Inferior parietal cortex (tissue), 1 donor: ENCODE results near the gene GBP7.
"Not testable (repeated sequence)": the region's sequence is repeated elsewhere in the genome, so short reads cannot be mapped to it uniquely, and the experiment has no call there.

ENCODE experiments used
- DNase-seq: peaks from one replicate; pipeline ENCODE4 v3.0.0-alpha.2; 2016; ENCODE audit errors: extremely low spot score

GBP7 gene

GRCh38 chr1:89170170-89171066, 5.4 kb downstream of the GBP7 start:
- no peak for DNase-seq

- DNase-seq, result no peak
Measured at GRCh38 chr1:89169166-89169565, 6.6 kb downstream of the GBP7 start.

GRCh38 chr1:89167590-89168230, 8.1 kb downstream of the GBP7 start:
- DNase-seq, result no peak

- no peak for DNase-seq
Measured at GRCh38 chr1:89166705-89167104, 9.1 kb downstream of the GBP7 start.

- no peak for DNase-seq
Measured at GRCh38 chr1:89165811-89166210, 10.0 kb downstream of the GBP7 start.

DNA sequence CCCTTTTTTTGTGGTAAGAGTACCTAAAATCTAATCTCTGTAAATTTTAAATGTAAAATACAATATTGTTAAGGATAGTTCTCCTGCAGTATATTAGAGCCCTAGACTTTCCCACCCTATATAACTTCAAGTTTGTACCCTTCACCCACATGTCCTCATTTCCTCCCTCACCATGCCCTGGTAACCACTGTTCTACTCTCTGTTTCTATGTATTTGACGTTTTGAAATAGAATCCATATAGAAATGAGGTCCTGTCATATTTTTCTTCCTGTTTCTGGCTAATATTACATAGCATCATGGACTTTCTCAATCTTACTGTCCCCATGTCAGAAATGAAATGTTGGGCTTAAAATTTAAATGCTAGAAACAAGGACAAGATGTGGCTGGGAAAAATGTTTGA, 24.8 kb downstream of the GBP7 start:
- DNase-seq, result no peak

- DNase-seq, result no peak
Measured at GRCh38 chr1:89149976-89150375, 25.8 kb downstream of the GBP7 start.

GRCh38 chr1:89149229-89149628, 26.6 kb downstream of the GBP7 start:
- DNase-seq, result no peak

GRCh38 chr1:89147678-89148658, 27.8 kb downstream of the GBP7 start:
- no peak for DNase-seq

DNA sequence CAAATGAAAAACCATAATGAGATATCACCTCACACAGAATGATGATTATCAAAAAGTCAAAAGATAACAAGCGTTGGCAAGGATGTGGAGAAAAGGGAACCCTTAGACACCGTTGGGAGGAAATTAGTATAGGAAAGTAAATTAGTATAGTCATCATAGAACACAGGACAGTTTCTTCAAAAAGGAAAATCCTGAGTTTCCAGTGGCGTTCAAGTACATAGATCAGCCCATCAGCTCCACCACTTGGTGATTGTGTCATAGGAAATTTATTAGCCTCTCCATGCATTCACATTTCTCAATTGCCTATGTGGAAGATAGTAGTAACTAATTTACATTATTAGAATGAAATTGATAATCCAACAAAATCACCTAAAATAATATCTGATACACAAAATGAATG, 29.1 kb downstream of the GBP7 start:
- no peak for DNase-seq

DNA sequence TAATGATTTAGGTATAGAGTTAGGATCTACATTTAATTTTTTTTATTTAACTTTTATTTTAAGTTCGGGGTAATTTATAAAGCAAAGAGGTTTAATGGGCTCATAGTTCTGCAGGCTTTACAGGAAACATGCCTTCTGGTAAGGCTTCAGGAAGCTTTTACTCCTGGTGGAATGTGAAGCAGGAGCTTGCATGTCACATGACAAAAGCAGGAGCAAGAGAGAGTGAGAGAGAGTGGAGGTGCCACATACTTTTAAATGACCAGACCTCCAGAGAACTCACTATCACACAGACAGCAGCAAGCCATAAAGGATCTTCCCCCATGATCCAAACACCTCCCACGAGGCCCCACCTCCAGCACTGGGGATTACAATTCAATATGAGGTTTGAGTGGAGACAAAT, 32.3 kb downstream of the GBP7 start:
- DNase-seq, result no peak

- no peak for DNase-seq
Measured at GRCh38 chr1:89142160-89142559, 33.6 kb downstream of the GBP7 start.

DNA sequence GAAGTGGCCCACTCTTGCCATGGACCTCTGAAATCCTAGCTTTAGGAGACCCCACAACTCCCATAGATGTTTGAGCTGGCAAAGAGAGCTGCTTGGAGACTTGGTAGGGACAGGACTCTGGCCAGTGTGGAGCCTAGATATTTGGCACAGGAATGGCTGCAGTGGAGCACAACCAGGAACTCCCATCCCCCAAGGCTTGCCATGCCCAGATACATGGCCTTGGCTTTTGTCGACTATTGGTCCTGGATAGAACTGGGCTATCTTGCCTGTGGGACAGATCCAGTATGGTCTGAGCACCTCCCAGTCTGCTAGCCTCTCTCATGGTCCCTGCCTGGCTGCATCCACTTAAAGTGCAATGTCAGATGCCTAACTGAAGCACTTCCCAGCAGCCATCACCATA, 42.1 kb downstream of the GBP7 start:
- DNase-seq, result no peak

DNA sequence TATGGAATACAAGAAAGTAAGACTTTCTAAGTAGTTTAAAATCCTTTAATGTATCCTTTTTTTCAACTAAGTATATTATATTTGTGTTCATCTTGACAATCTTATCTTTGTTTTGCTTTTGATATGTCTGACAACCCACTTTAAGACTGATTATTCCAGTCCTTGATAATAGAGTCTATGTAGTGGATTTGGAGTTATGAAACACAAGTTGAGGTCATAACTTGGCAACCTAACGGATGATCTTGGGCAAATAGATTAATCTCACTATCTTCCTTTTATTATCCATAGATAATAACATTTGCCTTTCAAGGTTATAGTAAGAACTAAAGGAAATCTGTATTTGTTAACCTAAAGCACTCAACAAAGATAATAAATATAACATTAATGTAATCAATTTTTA, 45.1 kb downstream of the GBP7 start:
- DNase-seq, result no peak

- no peak for DNase-seq
Measured at GRCh38 chr1:89129911-89130310, 45.9 kb downstream of the GBP7 start.

GRCh38 chr1:89128003-89128458, 47.8 kb downstream of the GBP7 start:
- not testable (repeated sequence) for DNase-seq

- DNase-seq, result not testable (repeated sequence)
Measured at GRCh38 chr1:89126602-89127565, 48.9 kb downstream of the GBP7 start.

DNA sequence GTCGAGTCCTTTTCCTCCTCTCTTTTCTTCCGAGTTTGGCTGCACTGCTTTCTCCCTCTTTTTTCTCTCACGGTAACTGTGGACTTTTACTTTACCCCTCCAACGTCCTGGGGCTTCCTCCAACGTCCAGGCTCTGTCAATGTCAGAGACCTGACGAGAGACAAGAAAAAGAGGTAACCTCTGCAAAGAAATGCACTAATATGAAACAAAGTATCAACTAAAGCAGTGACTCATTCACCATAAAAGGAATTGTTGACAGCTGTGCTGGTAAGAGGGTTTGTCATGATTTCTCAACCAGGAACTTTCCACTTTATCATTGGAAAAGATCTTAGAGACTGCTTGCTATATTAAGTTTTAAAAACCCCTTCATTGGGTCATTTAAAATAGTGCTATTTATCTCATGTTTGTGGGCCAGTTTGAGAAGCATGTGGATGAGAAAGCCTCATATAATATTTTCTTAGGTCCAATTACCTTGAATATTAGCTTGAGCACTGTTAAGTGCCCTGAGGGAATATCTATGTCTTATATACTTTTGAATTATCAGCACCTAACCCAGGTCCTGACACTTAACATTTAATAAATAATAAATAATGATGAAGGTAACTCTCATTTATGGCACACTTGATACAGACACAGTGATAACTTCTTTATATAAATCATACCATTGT, 49.8 kb downstream of the GBP7 start, which contains the start of gene GBP2:
Gene GBP2, minus strand, starts transcription at position 202 of the 668 bp plus-strand sequence. CDS start 4,148 bp downstream, outside the sequence.
- DNase-seq, result peak; percentile 32

- DNase-seq, result no peak
Measured at GRCh38 chr1:89125240-89125912, 50.4 kb downstream of the GBP7 start.
